Activated CD4-positive, alpha-beta T cell treated with anti-CD3 and anti-CD28 coated beads, Interleukin-2, amount 10 ng/mL, durations not matched to agents 7 days and 5 days (primary cell): ENCODE data around the gene RIPK4. TPM values are rescaled to one million over a fixed set of nuclear protein-coding genes. Genes with fewer than 3 reads are reported as not detected.

ENCODE experiments used
- CTCF ChIA-PET: fragments of 350-600 bp; sonication (Branson Sonifier 250); formaldehyde crosslinking; loops from one replicate; lab custom pipeline; 2021; ENCODE audit warnings: antibody characterized with exemption; lab: Charles Lee
- POLR2A ChIA-PET: fragments of 350-600 bp; sonication (Branson Sonifier 250); formaldehyde crosslinking; loops from one replicate; lab custom pipeline; 2021; ENCODE audit warnings: antibody characterized with exemption; lab: Charles Lee
- DNase-seq: peaks from one replicate; pipeline ENCODE4 v3.0.0-alpha.2; 2020
- H3K27ac Mint-ChIP-seq: one replicate; pipeline ENCODE4 v1.8.0; 2021; ENCODE audit warnings: mild to moderate bottlenecking, moderate library complexity, mixed read lengths
- H3K27me3 Mint-ChIP-seq: one replicate; pipeline ENCODE4 v1.8.0; 2021; ENCODE audit warnings: mixed read lengths
- H3K36me3 Mint-ChIP-seq: one replicate; pipeline ENCODE4 v1.8.0; 2021; ENCODE audit warnings: low read depth, mixed read lengths
- H3K4me1 Mint-ChIP-seq: one replicate; pipeline ENCODE4 v1.8.0; 2021; ENCODE audit warnings: mixed read lengths
- H3K4me3 Mint-ChIP-seq: one replicate; pipeline ENCODE4 v1.8.0; 2021; ENCODE audit warnings: mild to moderate bottlenecking, moderate library complexity, mixed read lengths
- H3K9me3 Mint-ChIP-seq: one replicate; pipeline ENCODE4 v1.8.0; 2021; ENCODE audit warnings: mixed read lengths
- total RNA-seq, 2 experiments: library from RNA; stranded (reverse); gene quantifications; one replicate each; pipeline ENCODE4 v1.2.3, GENCODE V29; 2021

Gene RIPK4
- total RNA-seq = under 1 TPM in 1 of 2 experiments, not detected in 1; 0.07 TPM

- H3K27ac Mint-ChIP-seq = no peak within 1 kb of the TSS
- ChIA-PET POLR2A (no interaction called here), CTCF (no interaction called here)
- no peaks in the 10 kb centered on the region for H3K9me3 Mint-ChIP-seq
- H3K4me1 Mint-ChIP-seq = peaks cover 26% of the 10 kb centered on the region
- H3K36me3 Mint-ChIP-seq = peaks cover 2% of the 10 kb centered on the region
- peak; percentile 56 for DNase-seq
- H3K4me3 Mint-ChIP-seq = peak within 1 kb of the TSS; percentile 70
- peaks cover 71% of the 10 kb centered on the region for H3K27me3 Mint-ChIP-seq
These were observed at the start of gene RIPK4 for GRCh38 chr21:41766883-41767605. Gene RIPK4 (minus strand): TSS chr21:41767052. CDS start chr21:41767041, 11 bp downstream.

- DNase-seq = no peak
- H3K27me3 Mint-ChIP-seq = no peaks in the 10 kb centered on the region
- ChIA-PET CTCF (interaction anchor here (0.7 to 2.6 kb wide), 8 partner anchors 9 to 309 kb away, joined by 3 to 15 read pairs (median 4); no protein-coding TSS in a partner anchor), POLR2A (no interaction called here)
- no peak overlapping the region for H3K4me3 Mint-ChIP-seq
- no peaks in the 10 kb centered on the region for H3K9me3 Mint-ChIP-seq
- peaks cover 2% of the 10 kb centered on the region for H3K36me3 Mint-ChIP-seq
- no peak overlapping the region for H3K27ac Mint-ChIP-seq
- peaks cover 3% of the 10 kb centered on the region for H3K4me1 Mint-ChIP-seq
These were observed 49.1 kb upstream of the RIPK4 start for GRCh38 chr21:41815652-41816582.

- DNase-seq = no peak
- Mint-ChIP-seq H3K4me1 (peaks cover 3% of the 10 kb centered on the region), H3K36me3 (peaks cover 8% of the 10 kb centered on the region), H3K4me3 (no peak overlapping the region), H3K27ac (no peak overlapping the region), H3K9me3 (no peaks in the 10 kb centered on the region), H3K27me3 (no peaks in the 10 kb centered on the region)
- ChIA-PET CTCF (no interaction called here), POLR2A (no interaction called here)
These were observed 46.4 kb upstream of the RIPK4 start for GRCh38 chr21:41813226-41813625.

- peaks cover 3% of the 10 kb centered on the region for H3K4me1 Mint-ChIP-seq
- no peaks in the 10 kb centered on the region for H3K9me3 Mint-ChIP-seq
- H3K27me3 Mint-ChIP-seq = no peaks in the 10 kb centered on the region
- no peak for DNase-seq
- POLR2A ChIA-PET = no interaction called here
- no peak overlapping the region for H3K4me3 Mint-ChIP-seq
- CTCF ChIA-PET = no interaction called here
- no peak overlapping the region for H3K27ac Mint-ChIP-seq
- H3K36me3 Mint-ChIP-seq = peaks cover 9% of the 10 kb centered on the region
These were observed 45.8 kb upstream of the RIPK4 start for GRCh38 chr21:41812679-41813078.

GRCh38 chr21:41810597-41810932, 43.7 kb upstream of the RIPK4 start:
- Mint-ChIP-seq H3K4me1 (no peaks in the 10 kb centered on the region), H3K27me3 (no peaks in the 10 kb centered on the region), H3K9me3 (peaks cover 5% of the 10 kb centered on the region), H3K27ac (no peak overlapping the region), H3K36me3 (peaks cover 18% of the 10 kb centered on the region), H3K4me3 (no peak overlapping the region)
- DNase-seq = no peak
- ChIA-PET CTCF (no interaction called here), POLR2A (no interaction called here)

GRCh38 chr21:41809891-41810596, 43.2 kb upstream of the RIPK4 start:
- Mint-ChIP-seq H3K9me3 (peaks cover 5% of the 10 kb centered on the region), H3K27me3 (no peaks in the 10 kb centered on the region), H3K27ac (no peak overlapping the region), H3K4me3 (no peak overlapping the region), H3K36me3 (peaks cover 18% of the 10 kb centered on the region), H3K4me1 (no peaks in the 10 kb centered on the region)
- ChIA-PET POLR2A (no interaction called here), CTCF (no interaction called here)
- DNase-seq = no peak

- H3K27me3 Mint-ChIP-seq = no peaks in the 10 kb centered on the region
- peaks cover 5% of the 10 kb centered on the region for H3K9me3 Mint-ChIP-seq
- H3K4me3 Mint-ChIP-seq = no peak overlapping the region
- peaks cover 18% of the 10 kb centered on the region for H3K36me3 Mint-ChIP-seq
- ChIA-PET CTCF (no interaction called here), POLR2A (no interaction called here)
- H3K27ac Mint-ChIP-seq = no peak overlapping the region
- H3K4me1 Mint-ChIP-seq = no peaks in the 10 kb centered on the region
- DNase-seq = no peak
These were observed 42.0 kb upstream of the RIPK4 start for GRCh38 chr21:41808846-41809245.

- no peaks in the 10 kb centered on the region for H3K4me1 Mint-ChIP-seq
These were observed 41.2 kb upstream of the RIPK4 start for GRCh38 chr21:41808094-41808493.

GRCh38 chr21:41806773-41807172, 39.9 kb upstream of the RIPK4 start:
- Mint-ChIP-seq H3K27me3 (no peaks in the 10 kb centered on the region), H3K9me3 (peaks cover 5% of the 10 kb centered on the region), H3K36me3 (peaks cover 21% of the 10 kb centered on the region), H3K27ac (peak overlapping the region; percentile 50), H3K4me1 (no peaks in the 10 kb centered on the region), H3K4me3 (no peak overlapping the region)
- CTCF ChIA-PET = no interaction called here
- POLR2A ChIA-PET = no interaction called here
- DNase-seq = no peak

More at GRCh38 chr21:41808094-41808493, 41.2 kb upstream of the RIPK4 start:
- H3K27ac Mint-ChIP-seq = no peak overlapping the region
- peaks cover 5% of the 10 kb centered on the region for H3K9me3 Mint-ChIP-seq
- ChIA-PET POLR2A (no interaction called here), CTCF (no interaction called here)
- DNase-seq = no peak
- H3K36me3 Mint-ChIP-seq = peaks cover 18% of the 10 kb centered on the region
- no peaks in the 10 kb centered on the region for H3K27me3 Mint-ChIP-seq
- no peak overlapping the region for H3K4me3 Mint-ChIP-seq

GRCh38 chr21:41805643-41806042, 38.8 kb upstream of the RIPK4 start:
- Mint-ChIP-seq H3K9me3 (peaks cover 5% of the 10 kb centered on the region), H3K4me3 (no peak overlapping the region), H3K36me3 (peaks cover 18% of the 10 kb centered on the region), H3K4me1 (no peaks in the 10 kb centered on the region), H3K27ac (no peak overlapping the region), H3K27me3 (no peaks in the 10 kb centered on the region)
- CTCF ChIA-PET = no interaction called here
- POLR2A ChIA-PET = no interaction called here
- DNase-seq = no peak

GRCh38 chr21:41805038-41805437, 38.2 kb upstream of the RIPK4 start:
- Mint-ChIP-seq H3K4me3 (no peak overlapping the region), H3K27ac (no peak overlapping the region), H3K27me3 (no peaks in the 10 kb centered on the region), H3K36me3 (peaks cover 20% of the 10 kb centered on the region), H3K4me1 (no peaks in the 10 kb centered on the region), H3K9me3 (peaks cover 5% of the 10 kb centered on the region)
- ChIA-PET CTCF (no interaction called here), POLR2A (no interaction called here)
- DNase-seq = no peak

GRCh38 chr21:41804381-41804780, 37.5 kb upstream of the RIPK4 start:
- Mint-ChIP-seq H3K27ac (no peak overlapping the region), H3K9me3 (peaks cover 5% of the 10 kb centered on the region), H3K27me3 (no peaks in the 10 kb centered on the region), H3K4me1 (no peaks in the 10 kb centered on the region), H3K36me3 (peaks cover 18% of the 10 kb centered on the region), H3K4me3 (no peak overlapping the region)
- ChIA-PET POLR2A (no interaction called here), CTCF (no interaction called here)
- no peak for DNase-seq

GRCh38 chr21:41803316-41803715, 36.5 kb upstream of the RIPK4 start:
- POLR2A ChIA-PET = no interaction called here
- H3K27ac Mint-ChIP-seq = no peak overlapping the region
- H3K27me3 Mint-ChIP-seq = no peaks in the 10 kb centered on the region
- H3K9me3 Mint-ChIP-seq = peaks cover 5% of the 10 kb centered on the region
- H3K36me3 Mint-ChIP-seq = peaks cover 17% of the 10 kb centered on the region
- no peaks in the 10 kb centered on the region for H3K4me1 Mint-ChIP-seq
- CTCF ChIA-PET = interaction anchor here (0.6 kb wide), 1 partner anchor 309 kb away, joined by 3 read pairs; no protein-coding TSS in a partner anchor
- H3K4me3 Mint-ChIP-seq = no peak overlapping the region
- DNase-seq = no peak
